SU-DHL-6 (cell line): Measurements from ENCODE around the gene MYRFL.

ENCODE experiments used
- EZH2phosphoT487 ChIP-seq: fragments of 200-600 bp; sonication (generic), shearing (Covaris generic); conservative IDR thresholded peaks from 2 replicates; pipeline ENCODE4 v1.6.1; 2018; ENCODE audit warnings: mild to moderate bottlenecking, antibody characterized with exemption, low read length, moderate library complexity, mixed read lengths
- TF ChIP-seq, protein P1 (sequence below): fragments of 200-600 bp; sonication (generic); IDR thresholded peaks from one replicate; pipeline ENCODE4 v1.5.1; 2017; ENCODE audit warnings: antibody characterized with exemption, mild to moderate bottlenecking, low read length, moderate library complexity; ENCODE audit not compliant: insufficient read depth, poor library complexity, severe bottlenecking

DNA sequence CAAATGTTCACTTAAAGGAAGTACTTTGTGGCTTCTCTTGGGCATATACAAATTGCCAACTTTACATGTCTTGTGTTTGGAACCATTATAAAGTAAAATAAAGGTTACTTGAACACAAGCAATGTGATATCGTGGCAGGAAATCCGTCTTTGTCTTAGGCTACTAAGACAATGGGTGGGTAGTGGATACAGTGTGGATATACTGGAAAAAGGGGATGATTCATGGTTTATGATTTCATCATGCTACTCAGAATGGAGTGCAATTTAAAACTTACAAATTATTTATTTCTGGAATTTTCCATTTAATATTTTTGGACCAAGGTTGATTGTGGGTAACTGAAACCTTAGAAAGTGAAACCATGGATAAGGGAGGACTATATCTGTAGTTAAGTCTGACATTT lies 48.4 kb downstream of the MYRFL start:
- TF ChIP-seq, protein P1, sequence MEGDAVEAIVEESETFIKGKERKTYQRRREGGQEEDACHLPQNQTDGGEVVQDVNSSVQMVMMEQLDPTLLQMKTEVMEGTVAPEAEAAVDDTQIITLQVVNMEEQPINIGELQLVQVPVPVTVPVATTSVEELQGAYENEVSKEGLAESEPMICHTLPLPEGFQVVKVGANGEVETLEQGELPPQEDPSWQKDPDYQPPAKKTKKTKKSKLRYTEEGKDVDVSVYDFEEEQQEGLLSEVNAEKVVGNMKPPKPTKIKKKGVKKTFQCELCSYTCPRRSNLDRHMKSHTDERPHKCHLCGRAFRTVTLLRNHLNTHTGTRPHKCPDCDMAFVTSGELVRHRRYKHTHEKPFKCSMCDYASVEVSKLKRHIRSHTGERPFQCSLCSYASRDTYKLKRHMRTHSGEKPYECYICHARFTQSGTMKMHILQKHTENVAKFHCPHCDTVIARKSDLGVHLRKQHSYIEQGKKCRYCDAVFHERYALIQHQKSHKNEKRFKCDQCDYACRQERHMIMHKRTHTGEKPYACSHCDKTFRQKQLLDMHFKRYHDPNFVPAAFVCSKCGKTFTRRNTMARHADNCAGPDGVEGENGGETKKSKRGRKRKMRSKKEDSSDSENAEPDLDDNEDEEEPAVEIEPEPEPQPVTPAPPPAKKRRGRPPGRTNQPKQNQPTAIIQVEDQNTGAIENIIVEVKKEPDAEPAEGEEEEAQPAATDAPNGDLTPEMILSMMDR: no peak
- TF ChIP-seq EZH2phosphoT487: no peak
